ENCODE measurements around the gene TBC1D16. TPM values are rescaled to one million over a fixed set of nuclear protein-coding genes. Genes with fewer than 3 reads are reported as not detected.

TBC1D16 gene
- total RNA-seq, 1 experiment from 2014 or later = 55.4 TPM

GRCh38 chr17:79986411-79987186 is 49.1 kb downstream of the TBC1D16 start:
- POLR2A ChIA-PET = no interaction called here
- H3K4me1 Mint-ChIP-seq (ENCODE audit: low read depth, unreplicated experiment) = peaks cover 32% of the 10 kb centered on the region
- intact Hi-C loops (cut with micrococcal nuclease; ENCODE audit: unreplicated experiment) = no loop called here
- no peaks in the 10 kb centered on the region for H3K9me3 Mint-ChIP-seq (ENCODE audit: unreplicated experiment)
- H3K27ac Mint-ChIP-seq (ENCODE audit: unreplicated experiment) = no peak overlapping the region
- Histone ChIP-seq H3K4me1 (peaks cover 38% of the 10 kb centered on the region), H3K4me3 (ENCODE audit: low read depth, low read length) (no peak overlapping the region), H3K27me3 (replicated peaks; ENCODE audit: control insufficient read depth, insufficient read depth, low read length) (no peaks in the 10 kb centered on the region), H3K36me3 (ENCODE audit: control insufficient read depth, insufficient read depth, low read length) (no peaks in the 10 kb centered on the region; the same call in 1 of the 2 replicates), H3K9me3 (no peaks in the 10 kb centered on the region)
- DNase-seq = peak in 1 of 2 experiments; percentile 26
- H3K27me3 Mint-ChIP-seq (ENCODE audit: insufficient read depth, unreplicated experiment) = no peaks in the 10 kb centered on the region
- no TSS peak for BruUV-seq (replicated peaks)
- peaks cover 16% of the 10 kb centered on the region for H3K36me3 Mint-ChIP-seq (ENCODE audit: insufficient read depth, unreplicated experiment)
- CTCF ChIA-PET = no interaction called here
- H3K4me3 Mint-ChIP-seq (ENCODE audit: unreplicated experiment) = no peak overlapping the region
- TF ChIP-seq, protein P1, sequence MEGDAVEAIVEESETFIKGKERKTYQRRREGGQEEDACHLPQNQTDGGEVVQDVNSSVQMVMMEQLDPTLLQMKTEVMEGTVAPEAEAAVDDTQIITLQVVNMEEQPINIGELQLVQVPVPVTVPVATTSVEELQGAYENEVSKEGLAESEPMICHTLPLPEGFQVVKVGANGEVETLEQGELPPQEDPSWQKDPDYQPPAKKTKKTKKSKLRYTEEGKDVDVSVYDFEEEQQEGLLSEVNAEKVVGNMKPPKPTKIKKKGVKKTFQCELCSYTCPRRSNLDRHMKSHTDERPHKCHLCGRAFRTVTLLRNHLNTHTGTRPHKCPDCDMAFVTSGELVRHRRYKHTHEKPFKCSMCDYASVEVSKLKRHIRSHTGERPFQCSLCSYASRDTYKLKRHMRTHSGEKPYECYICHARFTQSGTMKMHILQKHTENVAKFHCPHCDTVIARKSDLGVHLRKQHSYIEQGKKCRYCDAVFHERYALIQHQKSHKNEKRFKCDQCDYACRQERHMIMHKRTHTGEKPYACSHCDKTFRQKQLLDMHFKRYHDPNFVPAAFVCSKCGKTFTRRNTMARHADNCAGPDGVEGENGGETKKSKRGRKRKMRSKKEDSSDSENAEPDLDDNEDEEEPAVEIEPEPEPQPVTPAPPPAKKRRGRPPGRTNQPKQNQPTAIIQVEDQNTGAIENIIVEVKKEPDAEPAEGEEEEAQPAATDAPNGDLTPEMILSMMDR (IDR thresholded peaks at IDR 0.05; ENCODE audit: insufficient read depth in 1 of 2, low read depth in 1 of 2, low read length in 1 of 2, severe bottlenecking in 1 of 2, unreplicated experiment in 1 of 2) = no peak

- Mint-ChIP-seq H3K4me1 (ENCODE audit: low read depth, unreplicated experiment) (peaks cover 29% of the 10 kb centered on the region), H3K27ac (ENCODE audit: unreplicated experiment) (no peak overlapping the region), H3K4me3 (ENCODE audit: unreplicated experiment) (no peak overlapping the region), H3K9me3 (ENCODE audit: unreplicated experiment) (no peaks in the 10 kb centered on the region), H3K27me3 (ENCODE audit: insufficient read depth, unreplicated experiment) (no peaks in the 10 kb centered on the region), H3K36me3 (ENCODE audit: insufficient read depth, unreplicated experiment) (peaks cover 13% of the 10 kb centered on the region)
- DNase-seq = no peak
- peaks cover 33% of the 10 kb centered on the region for H3K4me1 ChIP-seq
- CTCF ChIA-PET = no interaction called here
- no peak overlapping the region for H3K4me3 ChIP-seq (ENCODE audit: low read depth, low read length)
- intact Hi-C loops (cut with micrococcal nuclease; ENCODE audit: unreplicated experiment) = no loop called here
- POLR2A ChIA-PET = no interaction called here
- H3K9me3 ChIP-seq = no peaks in the 10 kb centered on the region
- no peaks in the 10 kb centered on the region; the same call in 1 of the 2 replicates for H3K36me3 ChIP-seq (ENCODE audit: control insufficient read depth, insufficient read depth, low read length)
- no peaks in the 10 kb centered on the region for H3K27me3 ChIP-seq (replicated peaks; ENCODE audit: control insufficient read depth, insufficient read depth, low read length)
- BruUV-seq (replicated peaks) = no TSS peak
- TF ChIP-seq, protein P1 (IDR thresholded peaks at IDR 0.05; ENCODE audit: insufficient read depth in 1 of 2, low read depth in 1 of 2, low read length in 1 of 2, severe bottlenecking in 1 of 2, unreplicated experiment in 1 of 2) = no peak
These were observed 49.7 kb downstream of the TBC1D16 start for GRCh38 chr17:79985943-79986391.

- ChIA-PET CTCF (no interaction called here), POLR2A (no interaction called here)
- intact Hi-C loops (cut with micrococcal nuclease; ENCODE audit: unreplicated experiment) = no loop called here
- Mint-ChIP-seq H3K36me3 (ENCODE audit: insufficient read depth, unreplicated experiment) (peaks cover 8% of the 10 kb centered on the region), H3K27ac (ENCODE audit: unreplicated experiment) (no peak overlapping the region), H3K27me3 (ENCODE audit: insufficient read depth, unreplicated experiment) (no peaks in the 10 kb centered on the region), H3K9me3 (ENCODE audit: unreplicated experiment) (no peaks in the 10 kb centered on the region), H3K4me3 (ENCODE audit: unreplicated experiment) (no peak overlapping the region), H3K4me1 (ENCODE audit: low read depth, unreplicated experiment) (peaks cover 23% of the 10 kb centered on the region)
- H3K36me3 ChIP-seq (ENCODE audit: control insufficient read depth, insufficient read depth, low read length) = no peaks in the 10 kb centered on the region; the same call in 1 of the 2 replicates
- TF ChIP-seq, protein P1 (IDR thresholded peaks at IDR 0.05; ENCODE audit: insufficient read depth in 1 of 2, low read depth in 1 of 2, low read length in 1 of 2, severe bottlenecking in 1 of 2, unreplicated experiment in 1 of 2) = no peak
- no peaks in the 10 kb centered on the region for H3K9me3 ChIP-seq
- no TSS peak for BruUV-seq (replicated peaks)
- peaks cover 28% of the 10 kb centered on the region for H3K4me1 ChIP-seq
- H3K4me3 ChIP-seq (ENCODE audit: low read depth, low read length) = no peak overlapping the region
- peak in 1 of 2 experiments; percentile 16 for DNase-seq
- no peaks in the 10 kb centered on the region for H3K27me3 ChIP-seq (replicated peaks; ENCODE audit: control insufficient read depth, insufficient read depth, low read length)
These were observed 50.2 kb downstream of the TBC1D16 start for GRCh38 chr17:79985361-79985942.
